Stimulated activated CD8-positive, alpha-beta memory T cell treated with anti-CD3 and anti-CD28 coated beads, Interleukin-7, amount 100 ng/mL, for 48 hours (primary cell): ENCODE measurements around the gene RNASE9.
"Not testable (repeated sequence)": the region's sequence is repeated elsewhere in the genome, so short reads cannot be mapped to it uniquely, and the experiment has no call there.

ENCODE experiments used
- DNase-seq, 2 donors: peaks; one replicate each; pipeline ENCODE4 v3.0.0-alpha.2; 2020; ENCODE audit warnings: low read depth in 1 of 2; ENCODE audit errors: extremely low read depth in 1 of 2

RNASE9 gene

DNA sequence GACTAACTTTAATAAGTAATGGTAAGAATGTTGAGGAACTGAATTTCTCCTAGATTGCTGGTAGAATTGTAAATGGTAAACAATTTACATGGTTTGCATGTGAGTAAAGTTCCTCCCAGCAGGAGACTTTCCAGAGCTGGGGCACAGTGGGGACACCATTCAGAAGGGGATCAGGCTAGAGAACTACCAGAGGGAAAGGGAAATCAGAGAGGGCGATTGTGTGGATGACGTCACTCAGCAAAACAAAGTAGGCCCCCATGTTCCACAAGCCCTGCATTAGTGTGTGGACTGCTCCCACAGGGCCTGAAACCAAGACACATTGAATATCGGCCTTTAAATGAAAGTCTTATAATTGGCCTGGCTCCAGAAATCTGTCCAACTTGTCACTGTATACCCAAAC is 17.5 kb upstream of the RNASE9 start:
- DNase-seq, result no peak

DNA sequence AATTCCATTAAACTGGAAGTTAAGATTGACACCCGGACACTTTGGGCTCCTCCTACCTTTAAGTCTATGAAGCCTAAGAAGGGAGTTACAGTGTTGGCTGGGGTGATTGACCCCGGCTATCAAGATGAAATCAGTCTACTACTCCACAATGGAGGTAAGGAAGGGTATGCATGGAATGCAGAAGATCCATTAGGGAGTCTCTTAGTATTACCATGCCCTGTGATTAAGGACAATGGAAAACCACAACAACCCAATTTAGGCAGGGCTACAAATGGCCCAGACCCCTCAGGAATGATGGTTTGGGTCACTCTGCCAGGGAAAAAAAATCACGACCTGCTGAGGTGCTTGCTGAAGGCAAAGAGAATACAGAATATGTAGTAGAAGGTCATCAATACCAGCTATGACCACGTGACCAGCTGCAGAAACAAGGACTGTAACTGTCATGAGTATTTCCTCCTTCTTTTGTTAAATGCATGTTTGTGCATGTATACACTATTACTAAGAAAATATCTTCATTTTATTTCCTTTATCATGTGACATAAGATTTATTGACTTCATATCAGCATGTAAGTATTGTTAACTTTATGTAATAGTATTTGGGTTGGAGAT is 11.6 kb upstream of the RNASE9 start:
- DNase-seq, result not testable (repeated sequence)

DNA sequence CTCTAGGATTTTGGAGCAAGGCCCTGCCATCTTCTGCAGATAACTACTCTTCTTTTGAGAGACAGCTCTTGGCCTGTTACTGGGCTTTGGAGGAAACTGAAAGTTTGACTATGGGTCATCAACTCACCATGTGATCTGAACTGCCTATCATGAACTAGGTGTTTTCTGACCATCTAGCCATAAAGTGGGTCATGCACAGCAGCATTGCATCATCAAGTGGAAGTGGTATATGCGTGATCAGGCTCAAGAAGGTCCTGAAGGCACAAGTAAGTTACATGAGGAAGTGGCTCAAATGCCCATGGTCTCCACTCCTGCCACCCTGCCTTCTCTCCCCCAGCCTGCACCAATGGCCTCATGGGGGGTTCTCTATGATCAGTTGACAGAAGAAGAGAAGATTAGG is 9.9 kb upstream of the RNASE9 start:
- not testable (repeated sequence) for DNase-seq

DNA sequence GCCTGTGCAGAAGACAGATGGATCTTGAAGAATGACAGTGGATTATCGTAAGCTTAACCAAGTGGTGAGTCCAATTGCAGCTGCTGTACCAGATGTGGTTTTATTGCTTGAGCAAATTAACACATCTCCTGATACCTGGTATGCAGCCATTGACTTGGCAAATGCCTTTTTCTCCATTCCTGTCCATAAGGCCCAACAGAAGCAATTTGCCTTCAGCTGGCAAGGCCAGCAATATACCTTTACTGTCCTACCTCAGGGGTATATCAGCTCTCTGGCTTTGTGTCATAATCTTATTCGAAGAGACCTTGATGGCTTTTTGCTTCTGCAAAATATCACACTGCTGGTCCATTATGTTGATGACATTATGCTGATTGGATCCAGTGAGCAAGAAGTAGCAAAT is 9.0 kb upstream of the RNASE9 start:
- not testable (repeated sequence) for DNase-seq

DNA sequence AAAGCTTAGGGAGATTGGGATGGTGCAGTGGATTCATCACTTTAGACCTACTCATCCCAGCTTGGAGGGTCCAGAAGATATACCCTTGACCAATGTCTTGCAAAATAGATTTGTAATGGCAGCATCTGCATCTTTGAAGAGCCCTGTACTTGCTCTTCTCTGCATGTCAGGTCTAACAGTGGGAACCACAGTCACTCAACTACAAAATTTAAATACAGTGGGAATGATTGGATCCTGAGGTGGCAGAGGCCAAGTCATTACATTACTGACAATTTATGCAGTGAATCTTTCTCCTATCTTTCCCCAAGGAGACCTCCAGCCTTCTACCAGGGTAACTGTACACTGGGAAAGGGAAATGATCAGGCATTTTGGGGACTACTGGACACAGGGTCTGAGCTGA is 8.2 kb upstream of the RNASE9 start:
- DNase-seq, result no peak

DNA sequence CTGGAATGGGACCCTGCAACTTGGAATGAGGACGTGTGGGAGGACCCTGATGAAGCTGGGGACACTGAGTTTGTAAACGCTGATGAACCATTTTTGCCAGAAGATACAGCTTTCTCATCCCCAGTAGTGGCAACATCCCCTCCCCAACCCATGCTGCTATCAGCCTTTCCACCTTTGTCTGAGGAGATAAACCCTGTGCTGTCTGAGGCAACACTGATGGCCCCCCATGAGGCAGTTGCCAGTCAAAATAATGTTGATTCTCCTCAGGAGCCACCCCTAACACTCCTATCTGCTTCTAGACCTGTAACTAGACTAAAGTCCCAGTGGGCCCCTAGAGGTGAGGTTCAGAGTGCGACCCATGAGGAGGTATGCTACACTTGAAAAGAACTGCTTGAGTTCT is 7.5 kb upstream of the RNASE9 start:
- no peak for DNase-seq

DNA sequence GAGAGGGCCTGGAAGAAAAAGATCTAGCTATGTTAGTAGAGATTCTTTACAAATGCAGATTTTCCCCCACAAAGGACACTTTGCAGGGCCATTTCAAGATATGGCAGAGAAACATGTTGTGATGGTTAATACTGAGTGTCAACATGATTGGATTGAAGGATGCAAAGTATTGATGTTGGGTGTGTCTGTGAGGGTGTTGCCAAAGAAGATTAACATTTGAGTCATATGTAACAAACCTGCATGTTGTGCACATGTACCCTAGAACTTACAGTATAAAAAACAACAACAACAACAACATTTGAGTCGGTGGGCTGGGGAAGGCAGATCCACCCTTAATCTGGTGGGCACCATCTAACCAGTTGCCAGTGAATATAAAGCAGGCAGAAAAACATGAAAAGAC is 6.4 kb upstream of the RNASE9 start:
- DNase-seq, result not testable (repeated sequence)

DNA sequence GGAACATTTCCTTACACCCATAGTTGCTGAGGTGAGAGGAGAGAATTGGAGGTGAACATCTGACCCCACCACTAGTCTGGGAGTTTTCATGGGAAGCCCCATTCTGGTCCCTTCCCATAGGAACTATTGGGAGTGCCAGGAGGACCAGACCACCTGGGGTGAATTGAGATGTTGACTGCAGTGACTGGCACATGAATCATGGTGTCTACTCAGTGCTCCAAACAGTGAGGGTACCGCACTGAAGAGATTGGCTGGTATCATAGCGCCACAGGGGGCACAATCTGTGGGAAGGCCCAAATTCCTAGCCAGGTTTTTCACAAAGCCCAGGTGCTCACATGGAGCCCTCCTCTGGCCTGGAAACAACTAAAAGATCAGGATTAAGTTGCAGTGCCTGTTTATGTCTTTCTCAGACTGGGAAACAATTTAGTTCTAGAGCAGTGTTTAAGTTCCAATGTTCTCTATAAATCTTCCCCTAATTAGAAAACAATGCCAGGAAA is 3.7 kb upstream of the RNASE9 start:
- DNase-seq, result no peak

DNA sequence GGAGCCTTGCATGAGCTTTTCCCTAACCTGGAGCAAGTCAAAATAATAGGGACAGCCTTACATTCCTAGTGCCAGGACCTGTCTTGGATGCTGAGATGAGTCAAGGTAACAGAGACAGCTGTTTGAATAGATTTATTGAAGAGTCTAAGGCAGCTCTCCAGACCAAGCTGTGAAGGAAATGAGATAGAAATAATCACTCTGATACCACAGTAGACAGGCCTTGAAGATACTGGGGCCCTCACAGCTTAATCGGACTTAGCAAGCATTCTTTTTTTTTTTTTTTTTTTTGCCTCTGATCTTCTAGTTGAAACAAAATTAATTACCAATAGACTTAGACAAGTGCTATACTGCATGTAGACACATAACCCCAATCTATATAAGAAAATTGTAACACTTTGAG is 3.1 kb upstream of the RNASE9 start:
- DNase-seq, result no peak

DNA sequence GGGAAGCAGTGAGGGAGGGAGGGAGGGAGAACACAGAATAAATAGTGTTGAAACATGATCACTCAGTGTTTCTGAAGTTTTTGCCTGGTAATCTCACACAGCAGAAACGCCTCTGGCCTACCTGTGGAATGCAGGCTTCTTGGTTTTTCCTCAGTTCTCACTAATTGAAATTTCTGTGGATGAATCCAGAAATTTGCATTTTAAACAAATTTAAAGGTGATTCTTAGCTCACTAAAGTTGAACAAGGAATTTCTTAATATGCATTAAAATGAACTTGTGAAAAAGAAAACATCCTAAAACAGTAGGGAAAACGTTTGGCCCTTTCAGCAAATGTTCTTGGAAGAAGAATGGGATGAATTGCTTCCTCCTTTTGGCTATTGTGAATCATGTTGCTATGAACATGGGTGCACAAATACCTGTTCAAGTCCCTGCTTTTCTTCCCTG is 1.4 kb downstream of the RNASE9 start:
- DNase-seq, result no peak

DNA sequence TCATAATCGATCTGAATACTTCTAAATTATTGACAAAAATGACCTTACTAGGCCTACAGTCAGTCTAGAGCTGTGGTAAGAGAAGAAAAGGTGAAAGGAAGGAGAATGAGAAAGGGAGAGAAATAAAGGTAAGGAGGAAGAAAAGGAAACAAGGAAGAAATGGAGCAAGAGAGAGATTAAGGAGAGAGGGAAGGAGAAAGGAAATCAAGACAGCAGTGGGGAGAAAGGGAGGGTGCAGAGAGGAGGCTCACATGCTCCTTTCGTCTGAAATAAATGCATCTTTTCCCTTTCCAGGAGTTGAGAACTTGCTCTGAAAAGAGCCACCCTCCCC is 3.7 kb downstream of the RNASE9 start:
- no peak for DNase-seq

DNA sequence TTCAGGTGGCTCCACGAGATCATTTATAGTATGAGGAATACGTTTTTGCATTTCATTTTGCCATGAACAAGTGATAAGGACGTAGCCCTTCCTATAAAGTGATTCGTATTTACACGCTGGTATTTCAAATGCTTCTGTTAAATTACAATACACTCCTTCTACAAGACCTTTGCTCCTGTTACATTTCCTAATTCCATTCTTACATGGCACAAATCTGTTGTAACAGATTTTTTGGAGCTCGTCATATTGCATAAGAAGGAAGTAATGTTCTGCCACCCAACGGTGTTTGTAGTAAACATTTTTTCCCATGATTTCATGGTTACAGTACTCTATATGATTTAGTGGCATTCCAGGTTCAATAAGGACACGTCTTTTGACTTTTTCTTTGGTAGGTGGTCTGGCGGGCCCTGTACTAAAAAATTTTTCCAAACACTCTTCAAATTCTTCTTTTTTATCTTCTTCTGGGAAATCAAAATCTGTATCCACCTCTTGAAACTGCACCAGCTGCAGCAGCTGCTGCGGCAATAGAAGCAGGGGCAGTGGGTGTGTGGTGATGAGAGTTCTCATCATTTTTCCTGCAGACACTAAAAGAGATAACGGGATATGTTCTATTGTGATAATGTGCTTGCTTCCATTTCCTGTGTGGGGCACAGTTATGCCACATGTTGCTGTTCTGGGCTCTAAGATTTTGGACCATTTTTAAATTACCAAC is 4.2 kb downstream of the RNASE9 start:
- DNase-seq, result no peak

DNA sequence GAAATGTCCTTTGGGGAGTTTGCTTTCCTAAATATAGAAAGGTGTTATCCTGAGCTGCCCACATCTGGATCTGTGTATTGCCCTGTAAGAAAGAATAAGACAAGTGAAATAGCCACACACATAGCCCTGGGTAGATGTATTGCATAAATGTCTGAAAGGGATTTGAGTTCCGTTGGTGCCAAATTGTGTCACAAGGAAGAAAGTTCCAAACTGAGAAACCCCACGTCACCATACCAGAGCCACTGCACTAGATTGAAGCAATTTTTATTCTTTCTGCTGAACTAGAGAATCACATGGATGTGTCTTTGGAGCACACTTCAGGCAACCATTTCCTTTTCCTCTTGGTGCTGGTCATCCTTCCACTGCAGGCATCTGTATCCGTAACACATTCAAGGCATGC is 5.0 kb downstream of the RNASE9 start:
- DNase-seq, result no peak

DNA sequence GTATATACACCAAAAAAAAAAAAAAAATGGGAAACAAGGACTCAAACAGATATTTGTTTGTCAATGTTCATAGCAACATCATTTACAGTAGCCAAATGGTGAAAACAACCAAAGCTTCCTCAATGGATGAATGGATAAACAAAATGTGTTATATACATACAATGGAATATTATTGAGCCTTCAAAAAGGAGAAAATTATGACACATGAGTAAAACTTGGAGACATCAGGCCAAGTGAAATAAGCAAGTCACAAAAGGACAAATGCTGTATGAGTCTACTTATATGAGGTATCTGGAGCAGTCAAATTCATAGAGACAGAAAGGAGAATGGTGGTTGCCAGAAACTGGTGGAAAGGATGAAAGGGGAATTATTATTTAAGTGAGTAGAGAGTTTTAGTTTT is 7.8 kb downstream of the RNASE9 start:
- no peak for DNase-seq

DNA sequence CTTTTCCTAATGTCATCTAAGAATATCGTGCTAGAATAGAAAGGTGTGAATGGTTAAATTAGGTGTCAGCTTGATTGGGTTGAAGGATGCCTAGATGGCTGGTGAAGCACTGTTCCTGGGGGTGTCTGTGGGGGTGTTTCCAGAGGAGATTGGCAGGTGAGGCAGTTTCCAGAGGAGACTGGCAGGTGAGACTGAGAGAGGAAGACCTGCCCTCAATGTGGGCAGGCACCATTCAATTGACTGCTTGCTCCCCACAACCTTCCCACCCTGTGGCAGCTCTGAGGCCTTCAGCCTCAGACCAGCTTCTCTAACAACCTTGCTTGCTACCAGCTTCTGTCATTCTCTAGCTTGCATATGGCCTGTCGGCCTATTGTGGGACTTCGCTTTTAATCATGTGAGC is 9.2 kb downstream of the RNASE9 start:
- no peak for DNase-seq

DNA sequence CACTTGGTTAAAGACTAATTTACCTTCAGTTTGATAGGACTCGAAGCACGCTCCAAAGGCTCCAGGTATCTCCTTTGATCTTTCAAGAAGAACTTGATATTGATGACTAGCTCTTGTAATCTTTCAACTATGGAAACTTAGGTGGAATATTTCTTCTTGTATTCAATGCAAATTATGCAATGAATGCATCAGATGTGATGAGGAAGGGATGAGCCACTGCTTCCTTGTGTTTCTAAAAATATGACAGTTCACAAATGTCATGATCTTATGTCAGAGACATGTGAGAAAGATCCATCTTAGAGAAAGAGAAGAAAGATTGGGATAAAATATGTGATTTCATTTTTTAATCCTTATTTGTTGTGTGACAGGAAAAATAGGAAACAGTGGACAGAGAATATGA is 9.9 kb downstream of the RNASE9 start:
- no peak for DNase-seq

DNA sequence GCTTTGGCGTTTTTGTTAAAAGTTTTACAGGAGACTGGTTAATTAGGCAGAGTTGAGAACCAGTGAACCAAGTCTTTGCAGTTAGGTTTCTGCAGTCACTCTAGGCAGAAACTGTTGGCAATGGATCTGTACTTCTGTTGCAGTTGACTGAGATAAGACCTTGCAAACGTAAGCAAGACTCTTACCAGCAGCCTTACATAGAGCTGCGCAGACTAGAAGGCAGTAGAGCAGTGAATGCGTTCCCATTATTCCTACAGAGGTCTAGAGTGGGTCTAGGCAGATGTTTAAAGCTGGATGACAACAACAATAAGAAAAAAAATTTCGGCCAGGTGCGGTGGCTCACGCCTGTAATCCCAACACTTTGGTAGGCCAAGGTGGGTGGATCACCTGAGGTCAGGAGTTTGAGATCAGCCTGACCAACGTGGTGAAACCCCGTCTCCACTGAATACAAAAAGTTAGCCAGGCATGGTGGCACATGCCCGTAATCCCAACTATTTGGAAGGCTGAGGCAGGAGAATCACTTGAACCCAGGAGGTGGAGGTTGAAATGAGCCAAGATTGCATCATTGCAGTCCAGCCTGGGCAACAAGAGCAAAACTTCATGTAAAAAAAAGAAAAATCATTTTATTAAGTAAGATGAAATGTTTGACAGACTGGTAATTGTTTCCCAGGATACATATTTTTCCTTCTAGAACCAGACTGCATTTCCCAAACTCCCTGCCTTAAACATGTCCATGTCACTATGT is 12.3 kb downstream of the RNASE9 start:
- DNase-seq, result no peak

DNA sequence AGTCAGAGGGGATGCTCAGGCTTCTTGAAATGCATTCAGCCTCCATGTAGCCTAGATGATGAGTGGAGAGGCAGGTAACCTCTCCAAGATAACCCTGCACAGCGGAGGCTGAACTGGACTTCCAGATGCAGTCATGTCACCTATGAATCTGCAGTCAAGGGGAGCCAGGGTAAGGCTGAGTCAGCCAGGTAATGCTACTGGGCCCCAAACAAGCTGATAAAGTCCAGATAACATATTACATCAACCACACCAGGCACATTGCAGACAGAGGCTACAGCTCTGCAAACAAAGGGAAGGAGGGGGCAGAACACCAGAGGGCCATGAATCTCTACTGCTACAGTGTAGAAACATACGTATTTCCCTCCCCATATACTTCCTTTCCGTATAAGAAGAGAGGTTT is 14.0 kb downstream of the RNASE9 start:
- no peak for DNase-seq

DNA sequence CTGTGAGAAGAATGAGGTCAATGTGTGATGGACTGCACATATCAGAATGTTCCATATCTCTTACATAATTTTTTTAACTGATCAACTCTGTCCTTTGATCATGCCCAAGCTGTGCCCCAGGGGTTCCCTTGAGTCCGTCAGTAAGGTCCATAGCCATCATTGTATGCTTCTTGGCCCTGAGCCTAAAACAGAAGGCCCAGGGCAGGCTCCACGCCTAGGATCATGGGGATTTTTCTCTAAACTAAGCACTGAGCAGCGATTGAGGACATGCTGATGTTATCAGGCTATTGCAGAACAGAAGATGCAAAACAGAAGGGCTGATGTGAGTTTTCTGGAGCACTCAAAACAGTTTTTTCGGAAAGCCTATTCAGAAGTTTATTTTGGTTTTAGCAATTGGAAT is 20.9 kb downstream of the RNASE9 start:
- no peak for DNase-seq

DNA sequence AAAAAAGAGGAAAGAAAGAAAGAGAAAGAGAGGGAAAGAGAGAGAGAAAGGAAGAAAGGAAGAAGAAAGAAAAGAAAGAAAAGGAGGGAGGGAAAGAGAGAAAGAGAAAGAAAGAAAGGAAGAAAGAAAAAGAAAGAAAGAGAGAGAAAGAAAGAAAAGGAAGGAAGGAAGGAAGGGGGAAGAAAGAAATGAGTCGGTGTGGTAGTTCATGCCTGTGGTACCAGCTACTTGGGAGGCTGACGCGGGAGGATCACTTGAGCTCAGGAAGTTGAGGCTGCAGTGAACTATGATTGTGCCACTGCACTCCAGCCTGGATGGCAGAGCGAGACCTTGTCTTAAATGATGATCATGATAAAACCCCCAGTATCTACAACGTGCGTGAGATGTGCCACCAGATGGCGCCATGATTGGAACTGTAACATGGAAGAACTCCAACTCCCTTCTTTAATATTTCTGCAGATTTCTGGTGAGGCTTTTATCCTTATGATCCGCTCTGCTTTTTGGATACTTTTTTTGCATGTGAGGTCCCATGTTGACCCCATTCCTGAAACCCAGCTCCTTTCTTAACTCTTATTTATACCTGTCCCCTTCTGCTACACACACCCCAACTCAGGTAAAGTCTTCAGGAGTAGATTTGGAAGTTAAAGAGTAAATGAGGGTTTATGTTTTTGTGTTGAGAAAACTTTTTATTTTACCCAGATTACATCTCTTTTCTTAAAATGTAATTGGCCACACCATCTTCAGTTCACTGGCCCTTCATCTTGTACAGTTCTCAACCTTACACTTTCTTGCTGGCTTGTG is 29.9 kb downstream of the RNASE9 start:
- peak; percentile 22 to 61 for DNase-seq

DNA sequence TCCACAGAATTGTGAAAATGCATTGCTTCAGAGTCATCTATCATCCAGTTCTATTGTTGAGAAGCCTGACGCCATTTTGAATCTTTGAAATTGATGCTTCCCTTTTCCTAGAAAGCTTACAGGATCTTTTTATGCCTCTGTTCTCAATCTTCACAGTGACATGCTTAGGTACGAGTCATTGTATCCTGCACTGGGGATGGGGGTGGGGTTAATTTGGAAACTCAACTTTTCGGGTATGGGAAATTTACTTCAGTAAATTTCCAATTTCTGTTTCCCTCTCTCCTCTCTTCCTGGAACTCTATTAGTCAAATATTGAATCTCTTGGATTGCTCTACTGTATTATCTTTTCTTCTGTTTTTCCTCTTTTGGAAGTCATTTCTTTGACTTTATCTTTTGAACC is 31.0 kb downstream of the RNASE9 start:
- no peak for DNase-seq
